Bronchial epithelial cell (primary cell): ENCODE measurements around the gene GJB3. TPM values are rescaled to one million over a fixed set of nuclear protein-coding genes. Genes with fewer than 3 reads are reported as not detected.

ENCODE experiments used
- DNase-seq: peaks from one replicate; pipeline ENCODE4 v3.0.0-alpha.2; 2010; ENCODE audit warnings: low read depth
- FAIRE-seq: peaks from 2 replicates; lab custom pipeline; 2011; peaks lifted over from hg19 to GRCh38; lab: Jason Lieb, UNC
- H3K27me3 ChIP-seq: 2 replicates; pipeline ENCODE4 v1.5.1; 2011; ENCODE audit warnings: low read length; ENCODE audit not compliant: control insufficient read depth, insufficient read depth
- H3K36me3 ChIP-seq: 2 replicates; pipeline ENCODE4 v1.5.1; 2011; ENCODE audit warnings: low read length; ENCODE audit not compliant: control insufficient read depth, insufficient read depth
- H3K4me3 ChIP-seq: 2 replicates; pipeline ENCODE4 v1.5.1; 2011; ENCODE audit warnings: mild to moderate bottlenecking, low read depth, low read length, control low read depth
- CTCF ChIP-seq: IDR thresholded peaks from 2 replicates; pipeline ENCODE4 v1.5.1; 2011; ENCODE audit warnings: mild to moderate bottlenecking, moderate library complexity, low read length, control low read depth, inconsistent platforms; ENCODE audit not compliant: insufficient read depth, severe bottlenecking
- total RNA-seq: library from RNA; depleted of rRNA; stranded (reverse); fragments of >200 nt; gene quantifications from 2 replicates; pipeline ENCODE4 v1.2.1, GENCODE V29; 2014

GJB3 gene
- total RNA-seq, 1 donor from 2014 or later, result 159 TPM

GRCh38 chr1:34784751-34785221 is 3.8 kb downstream of the GJB3 start:
- DNase-seq (no peak), FAIRE-seq (no peak)
- Histone ChIP-seq H3K36me3 (peaks cover 19% of the 10 kb centered on the region), H3K4me3 (no peak overlapping the region), H3K27me3 (no peaks in the 10 kb centered on the region)
- no peak for TF ChIP-seq CTCF

DNA sequence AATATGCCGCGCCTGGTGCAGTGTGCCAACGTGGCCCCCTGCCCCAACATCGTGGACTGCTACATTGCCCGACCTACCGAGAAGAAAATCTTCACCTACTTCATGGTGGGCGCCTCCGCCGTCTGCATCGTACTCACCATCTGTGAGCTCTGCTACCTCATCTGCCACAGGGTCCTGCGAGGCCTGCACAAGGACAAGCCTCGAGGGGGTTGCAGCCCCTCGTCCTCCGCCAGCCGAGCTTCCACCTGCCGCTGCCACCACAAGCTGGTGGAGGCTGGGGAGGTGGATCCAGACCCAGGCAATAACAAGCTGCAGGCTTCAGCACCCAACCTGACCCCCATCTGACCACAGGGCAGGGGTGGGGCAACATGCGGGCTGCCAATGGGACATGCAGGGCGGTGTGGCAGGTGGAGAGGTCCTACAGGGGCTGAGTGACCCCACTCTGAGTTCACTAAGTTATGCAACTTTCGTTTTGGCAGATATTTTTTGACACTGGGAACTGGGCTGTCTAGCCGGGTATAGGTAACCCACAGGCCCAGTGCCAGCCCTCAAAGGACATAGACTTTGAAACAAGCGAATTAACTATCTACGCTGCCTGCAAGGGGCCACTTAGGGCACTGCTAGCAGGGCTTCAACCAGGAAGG is 4.3 kb downstream of the GJB3 start:
- H3K4me3 ChIP-seq, result no peak overlapping the region
- no peaks in the 10 kb centered on the region for H3K27me3 ChIP-seq
- DNase-seq, result no peak
- TF ChIP-seq CTCF, result no peak
- no peak for FAIRE-seq
- H3K36me3 ChIP-seq, result peaks cover 19% of the 10 kb centered on the region

DNA sequence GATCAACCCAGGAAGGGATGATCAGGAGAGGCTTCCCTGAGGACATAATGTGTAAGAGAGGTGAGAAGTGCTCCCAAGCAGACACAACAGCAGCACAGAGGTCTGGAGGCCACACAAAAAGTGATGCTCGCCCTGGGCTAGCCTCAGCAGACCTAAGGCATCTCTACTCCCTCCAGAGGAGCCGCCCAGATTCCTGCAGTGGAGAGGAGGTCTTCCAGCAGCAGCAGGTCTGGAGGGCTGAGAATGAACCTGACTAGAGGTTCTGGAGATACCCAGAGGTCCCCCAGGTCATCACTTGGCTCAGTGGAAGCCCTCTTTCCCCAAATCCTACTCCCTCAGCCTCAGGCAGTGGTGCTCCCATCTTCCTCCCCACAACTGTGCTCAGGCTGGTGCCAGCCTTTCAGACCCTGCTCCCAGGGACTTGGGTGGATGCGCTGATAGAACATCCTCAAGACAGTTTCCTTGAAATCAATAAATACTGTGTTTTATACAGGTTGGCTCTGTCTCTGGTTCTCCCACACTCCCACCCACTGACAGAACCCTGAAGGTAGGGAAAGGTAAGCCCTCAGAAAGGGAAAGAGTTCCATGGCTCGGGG is 5.0 kb downstream of the GJB3 start:
- Histone ChIP-seq H3K4me3 (no peak overlapping the region), H3K36me3 (peaks cover 19% of the 10 kb centered on the region), H3K27me3 (no peaks in the 10 kb centered on the region)
- no peak for TF ChIP-seq CTCF
- FAIRE-seq (no peak), DNase-seq (no peak)

- Histone ChIP-seq H3K36me3 (peaks cover 19% of the 10 kb centered on the region), H3K4me3 (no peak overlapping the region), H3K27me3 (no peaks in the 10 kb centered on the region)
- TF ChIP-seq CTCF, result peak; percentile 95
- DNase-seq (peak; percentile 58), FAIRE-seq (peak; percentile 99)
These were observed 5.7 kb downstream of the GJB3 start for GRCh38 chr1:34786521-34787325.

DNA sequence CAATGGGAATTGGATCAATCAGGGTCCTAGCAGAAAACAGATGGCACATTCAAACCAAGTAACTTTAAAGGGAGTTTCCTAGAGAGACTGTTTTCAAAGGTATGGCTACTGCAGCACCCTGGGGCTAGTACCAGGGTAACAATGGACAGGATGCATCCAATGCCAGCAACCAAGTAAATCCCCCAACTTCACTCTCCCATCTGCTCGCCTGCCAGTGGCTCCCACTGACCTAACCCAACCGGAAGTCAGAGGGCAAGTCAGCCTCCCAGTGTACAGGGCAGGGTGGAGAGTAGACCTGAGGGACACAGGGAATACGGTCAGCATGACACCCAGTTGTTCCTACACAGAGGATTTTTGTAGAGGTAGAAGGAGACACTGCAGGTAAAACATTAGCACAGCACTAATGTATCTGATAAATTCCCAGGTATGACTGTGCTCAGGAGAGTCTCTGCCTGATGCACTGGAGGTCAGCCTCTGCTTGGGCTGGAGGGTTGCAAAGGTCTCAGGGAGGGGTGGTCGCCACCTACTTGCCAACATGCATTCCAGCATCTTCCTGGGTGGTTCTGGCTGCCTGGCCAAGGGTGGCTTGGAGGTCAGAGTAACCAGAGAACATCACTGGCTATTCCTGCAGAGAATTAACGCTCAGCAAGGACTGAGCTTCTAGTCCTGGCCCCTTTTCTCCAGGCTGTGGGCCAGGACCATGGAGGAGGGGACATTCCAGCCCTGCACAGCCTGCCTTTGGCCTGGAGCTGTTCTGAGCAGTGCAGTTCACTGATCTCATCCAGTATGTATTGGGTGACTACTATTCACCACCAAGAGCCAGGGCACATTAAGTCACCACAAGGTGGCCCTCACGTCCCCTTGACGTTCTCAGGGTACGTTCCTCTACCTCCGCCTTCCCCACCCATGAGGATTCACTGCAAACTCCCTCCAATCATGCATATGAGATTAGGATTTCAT is 6.7 kb downstream of the GJB3 start:
- DNase-seq, result peak; percentile 39
- TF ChIP-seq CTCF, result peak; percentile 17
- H3K4me3 ChIP-seq, result no peak overlapping the region
- peaks cover 4% of the 10 kb centered on the region for H3K27me3 ChIP-seq
- peak; percentile 28 for FAIRE-seq
- peaks cover 19% of the 10 kb centered on the region for H3K36me3 ChIP-seq
